ENCODE measurements around the gene C1orf56.
"Not testable (repeated sequence)": the region's sequence is repeated elsewhere in the genome, so short reads cannot be mapped to it uniquely, and the experiment has no call there.

The C1orf56 gene

DNA sequence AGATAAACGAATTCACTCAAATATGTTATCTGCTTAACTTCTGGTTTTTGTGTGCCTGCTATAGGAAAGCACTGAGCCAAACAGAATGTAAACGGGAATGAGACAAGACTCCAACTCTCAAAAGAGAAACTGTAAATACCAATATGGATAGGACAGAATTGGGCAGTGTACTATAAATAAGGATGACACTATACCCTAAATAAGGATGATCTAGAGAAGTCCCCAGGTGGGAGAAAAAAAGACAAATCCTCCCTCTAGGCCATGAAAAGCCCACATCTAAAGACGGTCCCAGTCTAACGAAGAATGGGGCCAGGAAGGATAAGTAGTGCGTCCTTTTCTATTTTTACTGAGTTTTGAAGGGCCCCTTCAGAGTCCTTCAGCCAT, 21.5 kb downstream of the C1orf56 start:
- no peak overlapping the region for H3K4me3 ChIP-seq (replicated peaks; ENCODE audit: low read depth, low read length)
- DNase-seq (ENCODE audit: extremely low read depth, low read depth): no peak
- TF ChIP-seq, protein P1, sequence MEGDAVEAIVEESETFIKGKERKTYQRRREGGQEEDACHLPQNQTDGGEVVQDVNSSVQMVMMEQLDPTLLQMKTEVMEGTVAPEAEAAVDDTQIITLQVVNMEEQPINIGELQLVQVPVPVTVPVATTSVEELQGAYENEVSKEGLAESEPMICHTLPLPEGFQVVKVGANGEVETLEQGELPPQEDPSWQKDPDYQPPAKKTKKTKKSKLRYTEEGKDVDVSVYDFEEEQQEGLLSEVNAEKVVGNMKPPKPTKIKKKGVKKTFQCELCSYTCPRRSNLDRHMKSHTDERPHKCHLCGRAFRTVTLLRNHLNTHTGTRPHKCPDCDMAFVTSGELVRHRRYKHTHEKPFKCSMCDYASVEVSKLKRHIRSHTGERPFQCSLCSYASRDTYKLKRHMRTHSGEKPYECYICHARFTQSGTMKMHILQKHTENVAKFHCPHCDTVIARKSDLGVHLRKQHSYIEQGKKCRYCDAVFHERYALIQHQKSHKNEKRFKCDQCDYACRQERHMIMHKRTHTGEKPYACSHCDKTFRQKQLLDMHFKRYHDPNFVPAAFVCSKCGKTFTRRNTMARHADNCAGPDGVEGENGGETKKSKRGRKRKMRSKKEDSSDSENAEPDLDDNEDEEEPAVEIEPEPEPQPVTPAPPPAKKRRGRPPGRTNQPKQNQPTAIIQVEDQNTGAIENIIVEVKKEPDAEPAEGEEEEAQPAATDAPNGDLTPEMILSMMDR (IDR thresholded peaks at IDR 0.05; ENCODE audit: low read depth, low read length, missing control alignments): no peak

GRCh38 chr1:151070474-151071276, 23.1 kb downstream of the C1orf56 start, which contains the start of gene GABPB2:
GABPB2 (plus strand) TSS chr1:151070761; CDS start chr1:151088190, 17,429 bp downstream.
- peak within 1 kb of the TSS; percentile 81 for H3K4me3 ChIP-seq (replicated peaks; ENCODE audit: low read depth, low read length)
- DNase-seq (ENCODE audit: extremely low read depth, low read depth): peak; percentile 88
- TF ChIP-seq, protein P1 (IDR thresholded peaks at IDR 0.05; ENCODE audit: low read depth, low read length, missing control alignments): peak; percentile 88

GRCh38 chr1:151072224-151072623, 24.7 kb downstream of the C1orf56 start:
- TF ChIP-seq, protein P1 (IDR thresholded peaks at IDR 0.05; ENCODE audit: low read depth, low read length, missing control alignments): peak; percentile 4
- no peak for DNase-seq (ENCODE audit: extremely low read depth, low read depth)
- H3K4me3 ChIP-seq (replicated peaks; ENCODE audit: low read depth, low read length): no peak overlapping the region

DNA sequence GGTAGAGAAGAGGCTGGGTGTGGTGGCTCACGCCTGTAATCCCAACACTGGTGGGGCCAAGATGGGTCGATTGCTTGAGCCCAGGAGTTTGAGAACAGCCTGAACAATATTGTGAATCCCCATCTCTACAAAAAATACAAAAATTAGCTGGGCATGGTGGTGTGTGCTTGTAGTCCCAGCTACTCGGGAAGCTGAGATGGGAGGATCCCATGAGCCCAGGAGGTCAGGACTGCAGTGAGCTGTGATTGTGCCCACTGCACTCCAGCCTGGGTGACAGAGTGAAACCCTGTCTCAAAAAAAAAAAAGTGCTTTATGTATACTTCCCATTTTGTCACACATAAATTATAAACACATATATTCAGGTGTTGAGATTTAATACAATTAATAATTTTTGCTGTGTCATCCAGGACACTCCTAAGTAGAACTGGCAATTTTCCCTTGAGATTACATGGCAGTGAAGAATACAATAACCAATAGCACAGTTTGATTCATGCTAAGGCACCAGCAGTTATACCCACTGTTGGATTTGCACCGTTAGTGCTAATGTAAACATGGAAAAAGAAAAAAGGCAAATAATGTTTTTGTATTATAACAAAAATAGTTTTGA, 38.5 kb downstream of the C1orf56 start:
- TF ChIP-seq, protein P1 (IDR thresholded peaks at IDR 0.05; ENCODE audit: low read depth, low read length, missing control alignments): no peak
- H3K4me3 ChIP-seq (replicated peaks; ENCODE audit: low read depth, low read length): no peak overlapping the region
- no peak for DNase-seq (ENCODE audit: extremely low read depth, low read depth)

DNA sequence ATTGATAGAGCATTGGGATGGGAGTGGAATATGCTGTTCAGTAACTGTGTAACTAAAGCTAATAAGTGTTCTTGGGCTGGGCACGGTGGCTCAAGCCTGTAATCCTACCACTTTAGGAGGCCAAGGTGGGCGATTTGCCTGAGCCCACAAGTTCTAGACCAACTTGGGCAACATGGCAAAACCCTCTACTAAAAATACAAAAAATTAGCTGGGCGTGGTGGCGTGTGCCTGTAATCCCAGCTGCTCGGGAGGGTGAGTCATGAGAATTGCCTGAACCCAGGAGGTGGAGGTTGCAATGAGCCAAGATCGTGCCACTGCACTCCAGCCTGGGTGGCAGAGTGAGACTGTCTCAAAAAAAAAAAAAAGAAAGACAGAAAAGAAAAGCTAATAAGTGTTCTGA, 49.9 kb downstream of the C1orf56 start:
- DNase-seq (ENCODE audit: extremely low read depth, low read depth); H3K4me3 ChIP-seq (replicated peaks; ENCODE audit: low read depth, low read length): not testable (repeated sequence)

DNA sequence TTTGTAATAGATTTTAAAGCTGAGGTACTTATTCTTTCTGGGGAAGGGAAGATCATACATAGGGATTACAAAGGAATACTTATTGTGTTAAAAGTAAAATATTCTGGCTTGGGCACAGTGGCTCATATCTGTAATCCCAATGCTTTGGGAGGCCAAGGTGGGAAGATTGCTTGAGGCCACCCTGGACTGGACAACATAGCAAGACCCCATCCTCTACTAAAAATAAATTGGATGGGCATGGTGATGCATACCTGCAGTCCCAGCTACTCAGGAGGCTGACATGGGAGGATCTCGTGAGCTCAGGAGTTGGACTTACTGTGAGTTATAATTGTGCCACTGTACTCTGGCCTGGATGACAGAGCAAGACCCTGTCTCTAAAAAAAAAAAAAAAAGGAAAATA, 50.6 kb downstream of the C1orf56 start:
- H3K4me3 ChIP-seq (replicated peaks; ENCODE audit: low read depth, low read length): no peak overlapping the region
- no peak for DNase-seq (ENCODE audit: extremely low read depth, low read depth)
- TF ChIP-seq, protein P1 (IDR thresholded peaks at IDR 0.05; ENCODE audit: low read depth, low read length, missing control alignments): no peak

All from HFF-Myc (cell line).